Inflammatory macrophage (primary cell): ENCODE measurements around the gene QSOX1.

Experiments used
- DNase-seq, 2 donors: peaks; one replicate each; pipeline ENCODE4 v3.0.0-alpha.2; 2020 to 2022

The QSOX1 gene

GRCh38 chr1:180170546-180171151 lies 16.0 kb downstream of the QSOX1 start:
- no peak for DNase-seq

DNA sequence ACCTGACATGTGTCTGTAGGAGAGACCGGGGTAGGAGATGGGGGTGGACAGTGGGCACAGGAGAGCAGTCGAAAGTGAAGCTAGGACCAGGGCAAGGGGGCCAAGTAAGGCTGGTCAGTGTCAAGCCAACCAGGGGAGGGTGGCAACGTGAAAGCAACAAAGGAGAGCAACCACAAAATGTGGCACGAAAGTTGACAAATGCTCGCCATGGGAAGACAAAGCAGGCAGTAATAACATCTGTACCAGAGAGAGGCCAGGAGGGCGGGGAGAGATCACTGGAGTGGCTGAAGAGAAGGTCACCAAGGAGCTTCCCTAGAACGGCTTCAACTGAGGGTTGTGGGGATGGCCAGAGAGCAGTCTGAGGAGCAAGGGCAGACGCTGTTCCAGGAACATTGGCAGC lies 17.0 kb downstream of the QSOX1 start:
- DNase-seq: no peak

DNA sequence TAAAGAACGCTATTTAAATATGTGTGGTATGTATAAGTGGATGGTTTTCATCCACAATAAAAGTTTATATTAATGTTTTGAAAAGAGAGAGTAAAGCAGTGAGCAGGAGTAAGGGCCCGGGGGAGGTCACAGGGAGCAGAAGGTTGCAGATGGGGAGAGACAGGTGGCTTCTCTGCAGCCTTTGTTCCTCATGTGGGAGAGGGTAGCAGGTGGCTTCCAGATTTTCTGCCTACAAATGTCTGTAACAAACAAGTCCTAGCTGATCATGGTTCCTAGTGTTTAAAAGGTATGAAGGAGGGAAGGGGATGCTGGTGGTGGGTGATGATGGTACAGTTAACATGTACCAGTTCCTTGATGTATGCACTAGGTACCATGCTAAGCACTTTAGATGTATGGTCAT lies 18.8 kb downstream of the QSOX1 start:
- no peak for DNase-seq

GRCh38 chr1:180173952-180174351 lies 19.3 kb downstream of the QSOX1 start:
- DNase-seq: no peak

- DNase-seq: no peak
Measured at GRCh38 chr1:180175291-180175690, 20.6 kb downstream of the QSOX1 start.

GRCh38 chr1:180175806-180176205 lies 21.1 kb downstream of the QSOX1 start:
- DNase-seq: no peak

DNA sequence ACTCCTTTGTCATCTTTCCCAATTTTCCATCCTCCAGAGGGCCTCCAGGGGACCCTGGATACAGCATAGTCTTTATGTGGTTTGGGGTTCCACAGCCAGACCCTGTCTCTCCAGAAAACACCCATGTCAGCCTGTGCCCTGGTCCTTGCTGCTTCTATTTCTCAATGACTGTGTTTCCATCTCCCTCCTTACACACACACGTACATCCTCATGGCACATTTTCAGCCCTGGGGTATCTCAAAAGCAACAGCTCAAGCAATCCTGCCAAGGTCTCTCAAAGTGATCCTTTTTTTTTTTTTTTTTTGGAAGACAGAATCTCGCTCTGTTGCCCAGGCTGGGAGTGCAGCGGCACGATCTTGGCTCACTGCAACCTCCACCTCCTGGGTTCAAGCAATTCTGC lies 22.3 kb downstream of the QSOX1 start:
- DNase-seq: no peak

- no peak for DNase-seq
Measured at GRCh38 chr1:180177931-180178330, 23.3 kb downstream of the QSOX1 start.

- DNase-seq: peak; percentile 52 to 55
Measured at GRCh38 chr1:180178511-180179161, 24.0 kb downstream of the QSOX1 start.

DNA sequence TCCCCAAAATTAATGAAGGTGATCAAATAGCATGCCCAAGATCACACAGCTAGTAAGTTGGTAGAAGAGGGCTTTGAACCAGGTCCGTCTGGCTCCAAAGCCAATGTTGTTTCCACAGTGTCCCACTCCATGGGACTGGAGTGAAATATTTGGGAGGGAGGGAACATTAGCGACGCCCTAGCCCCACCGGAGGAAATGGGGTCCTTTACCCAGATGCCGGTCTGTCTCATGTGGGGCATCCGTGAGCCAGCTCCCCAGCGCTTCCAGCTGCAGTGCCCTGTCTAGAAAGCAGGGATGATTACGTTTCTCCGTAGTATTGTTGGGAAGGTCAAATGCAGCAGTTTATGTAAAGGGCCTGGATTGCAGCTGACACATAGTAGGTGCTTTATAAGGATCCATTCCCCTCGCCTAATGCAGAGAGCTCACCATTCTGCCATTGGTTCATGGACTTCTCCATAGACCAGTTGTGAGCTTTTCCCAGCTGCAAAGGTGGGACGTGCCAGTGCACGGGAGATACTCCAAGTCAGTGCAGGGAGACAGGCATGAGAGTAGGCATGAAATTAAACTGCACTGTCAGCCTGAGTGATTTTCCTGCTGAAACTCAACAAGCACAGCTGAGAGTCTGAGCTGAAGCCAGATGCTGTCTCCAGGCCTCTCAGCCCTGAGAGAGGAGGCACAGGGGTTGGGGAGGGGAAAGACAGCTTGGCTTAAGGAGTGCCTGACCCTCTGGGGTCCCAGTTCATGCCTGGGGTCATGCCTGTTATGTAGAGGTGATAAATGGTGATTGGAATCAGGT lies 24.7 kb downstream of the QSOX1 start:
- DNase-seq: no peak

DNA sequence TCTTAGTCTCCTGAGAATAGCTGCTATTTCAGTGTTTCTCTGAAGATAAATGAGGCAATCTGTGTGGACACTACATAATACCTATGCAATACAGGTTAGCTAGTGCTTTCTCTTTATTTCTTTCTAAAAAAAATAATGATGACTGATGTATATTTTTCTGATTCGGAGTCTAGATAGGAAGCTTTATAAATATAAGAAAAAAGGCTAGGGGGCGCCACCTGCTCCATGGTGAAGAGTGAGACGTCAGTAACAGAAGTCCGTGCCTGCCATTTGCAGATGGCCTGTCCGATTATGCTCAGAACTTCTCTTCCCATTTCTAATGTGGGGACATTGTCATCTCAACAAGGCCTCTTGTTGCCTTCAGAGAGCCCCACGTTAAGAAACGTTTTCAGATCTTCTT lies 26.4 kb downstream of the QSOX1 start:
- peak; percentile 35 to 38 for DNase-seq

GRCh38 chr1:180181996-180182642 lies 27.4 kb downstream of the QSOX1 start:
- no peak for DNase-seq

DNA sequence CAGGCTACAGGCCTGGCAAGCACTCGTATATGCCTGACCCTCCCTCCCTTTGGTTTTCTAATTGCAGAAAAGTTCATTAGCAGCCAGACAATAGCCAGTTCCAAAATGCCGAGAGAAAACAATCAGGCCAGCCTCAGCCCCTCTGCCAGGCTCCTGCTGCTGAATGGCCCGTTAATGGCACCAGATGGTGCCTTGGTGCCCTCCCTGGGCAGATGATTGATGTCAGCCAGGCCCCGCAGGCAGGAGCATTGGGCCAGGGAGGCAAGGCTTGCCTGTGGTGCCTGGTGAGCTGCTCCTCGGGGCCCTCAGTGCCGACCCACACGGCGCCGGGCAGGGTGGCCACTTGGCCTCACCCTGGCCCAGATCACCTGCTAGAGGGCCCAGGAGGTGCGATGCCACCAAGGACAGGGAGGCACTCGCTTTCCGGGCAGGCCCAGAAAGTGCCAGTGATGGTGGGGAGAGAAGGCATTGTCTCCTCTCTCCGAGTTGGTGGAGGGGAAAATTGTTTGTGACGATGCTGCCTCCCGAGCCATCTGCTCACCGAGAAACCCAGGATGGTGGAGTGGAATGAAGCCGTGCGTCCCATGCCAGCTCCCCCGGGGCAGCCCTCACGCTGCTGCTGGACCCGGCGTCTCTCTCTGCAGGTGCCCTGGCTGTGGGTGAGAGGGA lies 28.1 kb downstream of the QSOX1 start:
- no peak for DNase-seq

DNA sequence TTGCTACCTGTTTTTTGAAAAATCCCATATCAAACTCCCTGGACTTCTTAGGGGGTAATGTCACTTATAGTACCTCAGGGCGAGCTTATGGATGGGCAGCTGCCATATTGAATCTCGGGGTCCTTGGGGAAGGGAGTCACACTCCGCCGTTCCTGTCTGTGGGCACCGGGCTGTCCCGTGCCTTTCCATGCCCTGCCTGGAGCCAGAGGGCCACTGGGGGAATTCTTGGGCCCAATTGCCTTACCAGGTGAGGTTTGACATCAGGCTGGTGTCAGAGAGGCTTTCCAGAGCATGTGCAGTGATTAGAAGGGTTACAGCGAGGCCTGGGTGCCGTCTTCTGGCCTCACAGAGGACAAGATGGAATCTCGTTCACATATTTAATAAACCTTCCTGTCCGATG lies 28.8 kb downstream of the QSOX1 start:
- DNase-seq: no peak

DNA sequence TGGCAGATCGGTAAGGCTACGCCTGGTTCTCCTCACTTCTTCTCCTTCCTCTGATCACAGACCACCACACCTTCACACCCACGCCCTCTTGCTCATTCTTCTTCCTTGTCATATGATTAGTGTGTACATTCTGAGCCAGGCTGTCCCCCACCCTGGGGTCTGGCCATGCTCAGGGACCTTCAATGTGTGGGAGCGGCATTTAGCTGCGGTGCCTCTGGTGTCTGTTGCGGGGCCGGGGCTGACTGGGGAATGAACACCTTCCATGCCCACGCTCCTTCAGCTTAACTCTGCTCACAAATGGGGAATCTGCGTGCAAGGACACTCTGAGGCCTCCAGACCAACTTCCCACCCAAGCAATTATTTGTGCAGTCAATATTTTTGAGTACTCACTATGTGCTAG lies 29.4 kb downstream of the QSOX1 start:
- DNase-seq: no peak

GRCh38 chr1:180185281-180185680 lies 30.6 kb downstream of the QSOX1 start:
- DNase-seq: no peak

GRCh38 chr1:180185971-180186645 lies 31.4 kb downstream of the QSOX1 start:
- DNase-seq: no peak

DNA sequence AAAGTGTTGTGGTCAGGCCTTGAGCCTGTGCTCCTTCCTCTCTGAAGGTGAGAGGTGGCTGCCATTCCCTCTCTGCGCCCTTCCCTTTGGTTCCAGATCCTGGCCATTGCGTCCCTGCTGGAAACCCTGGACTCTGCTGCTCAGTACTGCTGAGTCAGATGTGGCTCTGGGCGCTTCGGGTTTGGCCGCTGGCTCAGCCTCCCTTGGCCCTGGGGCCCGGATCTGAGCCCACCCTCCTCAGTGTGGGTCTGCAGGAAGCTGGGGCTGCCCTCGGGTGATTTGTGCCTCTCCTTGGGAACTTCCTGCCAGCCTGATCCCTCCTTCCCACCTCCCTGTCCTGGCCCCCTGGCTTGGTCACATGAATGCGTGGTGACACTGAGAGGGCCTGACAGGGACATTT lies 32.2 kb downstream of the QSOX1 start:
- DNase-seq: no peak

- no peak for DNase-seq
Measured at GRCh38 chr1:180187626-180188025, 33.0 kb downstream of the QSOX1 start.

DNA sequence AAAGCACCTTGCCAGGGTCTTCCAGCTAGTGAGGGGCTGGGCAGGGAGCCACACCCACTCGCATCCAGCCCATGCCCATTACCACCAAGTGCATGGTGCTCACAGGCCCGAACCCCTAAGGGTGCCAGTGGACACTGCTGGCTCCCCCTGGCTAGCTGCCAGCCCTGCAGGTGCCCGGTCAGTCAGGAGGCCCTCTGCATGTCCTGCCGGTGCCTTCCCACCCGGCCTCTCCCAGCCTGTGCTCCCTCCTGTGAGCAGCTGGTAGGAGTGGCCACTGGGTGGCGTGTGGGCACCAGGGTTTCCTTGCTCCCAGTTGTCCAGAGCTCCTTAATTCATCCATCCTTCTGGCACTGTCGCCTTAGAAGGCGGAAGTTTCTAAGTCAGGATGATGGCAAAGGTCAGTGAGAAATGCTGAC lies 33.4 kb downstream of the QSOX1 start:
- DNase-seq: peak; percentile 7 to 24

GRCh38 chr1:180188684-180189175 lies 34.1 kb downstream of the QSOX1 start:
- no peak for DNase-seq

DNA sequence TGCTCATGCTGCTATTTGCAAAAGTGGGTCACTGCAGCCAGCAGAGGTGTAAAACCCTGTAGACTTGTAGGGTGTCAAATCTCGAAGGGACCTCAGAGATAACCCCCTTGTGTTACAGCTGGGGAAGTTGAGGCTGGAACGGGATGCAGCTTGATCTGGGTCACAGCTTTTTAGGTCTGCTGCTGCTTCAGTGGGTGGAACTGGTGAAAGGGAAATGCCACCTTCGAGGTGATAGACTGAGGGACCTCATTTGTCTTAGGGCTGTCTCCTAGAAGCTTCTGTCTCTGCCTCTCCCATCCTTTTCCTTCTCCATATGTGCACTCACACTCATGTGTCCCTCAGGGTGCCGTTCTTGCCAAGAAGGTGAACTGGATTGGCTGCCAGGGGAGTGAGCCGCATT lies 35.4 kb downstream of the QSOX1 start:
- no peak for DNase-seq
